HCT116 (cell line): ENCODE measurements around the gene KRT33A.

ENCODE experiments used
- ATF3 ChIP-seq: IDR thresholded peaks from 2 replicates; pipeline ENCODE4 v1.6.1; 2012
- CTCF ChIP-seq, 3 experiments: fragments of 200-600 bp in 1 of 3; sonication (generic) in 1 of 3; IDR thresholded peaks in 2 of 3; conservative IDR thresholded peaks in 1 of 3; 2 replicates each; pipeline ENCODE4 v1.5.1; 2012 to 2017; ENCODE audit warnings: low read depth in 2 of 3, low read length in 2 of 3, antibody characterized with exemption in 1 of 3, borderline replicate concordance in 1 of 3, control low read depth in 1 of 3, mild to moderate bottlenecking in 1 of 3, mixed read lengths in 1 of 3, mixed run types in 1 of 3, moderate library complexity in 1 of 3; ENCODE audit not compliant: insufficient read depth in 1 of 3
- EZH2 ChIP-seq: fragments of 200-600 bp; sonication (generic); IDR thresholded peaks from 2 replicates; pipeline ENCODE4 v1.6.1; 2017; ENCODE audit warnings: antibody characterized with exemption, mixed run types
- MAX ChIP-seq: IDR thresholded peaks from 2 replicates; pipeline ENCODE4 v1.6.1; 2012
- POLR2A ChIP-seq: IDR thresholded peaks from 2 replicates; pipeline ENCODE4 v1.7.0; 2011; ENCODE audit warnings: borderline replicate concordance; ENCODE audit not compliant: insufficient read depth, insufficient read length; ENCODE audit errors: extremely low read depth

GRCh38 chr17:41304091-41304490, 46.5 kb downstream of the KRT33A start:
- TF ChIP-seq POLR2A (no peak), CTCF (IDR thresholded peaks at IDR 0.05 in 2 of 3, conservative IDR thresholded peaks at IDR 0.05 in 1 of 3; ENCODE audit: borderline replicate concordance in 1 of 3, insufficient read depth in 1 of 3, low read depth in 2 of 3, low read length in 2 of 3) (no peak), MAX (no peak), EZH2 (no peak), ATF3 (no peak)
